HG02885 (cell line): Measurements from ENCODE around the gene SUSD5.

Source experiments
- ATAC-seq: cut with Tn5 transposase; IDR thresholded peaks from one replicate; pipeline ENCODE4 v1.9.1; 2021; ENCODE audit warnings: mild to moderate bottlenecking; ENCODE audit not compliant: unreplicated experiment, poor library complexity

The SUSD5 gene

DNA sequence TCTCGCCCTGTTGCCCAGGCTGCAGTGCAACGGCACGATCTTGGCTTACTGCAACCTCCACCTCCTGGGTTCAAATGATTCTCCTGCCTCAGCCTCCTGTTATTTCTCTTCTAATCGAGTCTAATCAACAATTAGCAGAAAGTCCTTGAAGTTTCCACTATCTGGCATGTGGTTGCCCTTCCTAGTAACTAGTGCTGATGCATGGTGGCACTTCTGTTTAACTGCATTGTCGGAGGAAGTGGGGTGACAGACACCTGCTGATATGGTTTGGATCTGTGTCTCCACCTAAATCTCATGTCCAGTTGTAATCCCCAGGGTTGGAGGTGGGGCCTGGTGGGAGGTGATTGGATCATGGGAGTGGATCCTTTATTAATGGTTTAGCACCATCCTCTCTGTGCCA lies 95.6 kb downstream of the SUSD5 start:
- no peak for ATAC-seq

DNA sequence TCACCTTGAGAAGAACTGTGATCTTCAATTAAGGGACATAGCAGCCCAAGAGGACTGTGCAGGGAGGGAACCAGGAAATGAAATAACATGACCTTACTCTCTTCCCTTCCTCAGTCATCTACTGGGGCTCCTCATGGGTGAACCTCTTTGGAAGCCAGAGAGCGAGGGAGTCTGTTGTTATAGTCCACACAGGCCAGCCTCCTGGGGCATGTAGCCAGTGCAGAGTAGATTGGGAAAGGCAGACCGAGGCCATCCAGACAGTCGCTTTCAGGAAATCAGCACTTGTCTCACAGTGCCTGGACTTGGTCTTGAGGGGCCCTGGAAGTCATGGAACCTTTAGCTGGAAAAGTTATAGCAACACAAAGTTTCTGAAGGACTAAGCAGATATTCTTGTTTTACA lies 98.7 kb downstream of the SUSD5 start:
- ATAC-seq, result no peak

DNA sequence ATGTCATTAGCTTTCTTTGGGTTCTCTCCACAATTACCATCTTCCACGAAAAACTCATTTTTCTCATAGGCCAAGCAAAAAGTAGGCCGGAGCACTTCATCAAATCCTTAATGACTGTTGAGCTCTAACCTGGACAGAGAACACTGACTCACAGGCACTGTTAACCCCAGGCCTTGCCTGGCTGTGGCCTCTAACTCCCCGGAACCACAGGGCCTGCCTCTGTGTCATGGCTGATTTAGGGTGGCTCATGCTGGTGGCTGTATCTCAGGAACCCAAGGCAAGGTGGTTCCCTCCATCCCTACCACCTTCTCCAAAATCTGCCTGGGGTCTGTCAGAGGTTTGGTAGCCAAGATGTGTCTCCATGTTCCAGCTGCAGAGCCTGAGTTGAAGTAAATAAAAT lies 101.1 kb downstream of the SUSD5 start:
- no peak for ATAC-seq

DNA sequence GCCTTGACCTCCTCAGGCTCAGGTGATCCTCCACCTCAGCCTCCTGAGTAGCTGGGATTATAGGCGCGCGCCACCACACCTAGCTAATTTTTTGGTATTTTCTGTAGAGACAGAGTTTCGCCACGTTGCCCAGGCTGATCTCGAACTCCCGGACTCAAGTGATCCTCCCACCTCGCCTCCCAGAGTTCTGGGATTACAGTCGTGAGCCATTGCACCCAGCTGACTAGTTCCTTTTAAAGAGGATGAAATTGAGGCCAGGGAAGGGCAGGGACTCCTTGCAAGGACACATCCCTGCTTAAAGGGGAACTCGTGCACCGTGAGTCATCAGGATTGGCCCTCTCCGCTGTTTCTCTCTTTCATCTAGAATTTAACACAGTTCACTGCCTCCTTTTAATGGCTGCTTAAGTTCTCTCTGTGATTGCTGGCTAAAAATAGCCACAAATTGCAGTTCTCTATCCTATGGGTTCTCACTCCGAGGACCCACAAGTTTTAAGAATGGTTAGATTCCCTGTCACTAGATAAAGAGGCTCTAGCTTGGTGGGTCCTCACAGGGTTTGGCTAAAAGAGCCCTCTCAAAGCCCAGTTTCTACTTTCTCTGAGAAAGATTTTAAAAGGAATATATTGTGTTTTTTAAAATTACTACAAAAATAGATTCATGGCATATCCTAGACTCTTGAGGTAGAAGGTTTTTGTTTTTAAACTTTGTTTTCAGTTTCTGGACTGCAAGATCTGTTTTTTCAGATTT lies 103.4 kb downstream of the SUSD5 start:
- no peak for ATAC-seq

DNA sequence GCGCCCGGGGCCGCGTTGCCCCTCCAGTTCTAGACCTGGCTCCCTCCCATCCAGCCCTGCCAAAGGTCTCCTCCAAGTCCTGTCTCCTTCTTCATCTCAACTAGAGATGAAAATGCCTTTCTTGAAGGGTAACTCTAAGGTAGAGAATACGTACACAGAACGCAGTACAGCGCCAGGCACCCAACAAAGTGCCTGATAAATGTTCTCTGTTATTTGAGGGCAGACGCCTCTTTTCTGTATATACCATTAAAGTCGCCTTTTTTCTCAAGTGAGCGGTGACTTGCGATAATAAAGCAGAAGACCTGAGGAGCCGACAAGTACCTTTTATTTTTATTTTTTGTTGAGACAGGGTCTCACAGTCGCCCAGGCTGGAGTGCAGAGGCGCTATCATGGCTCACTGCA lies 104.0 kb downstream of the SUSD5 start:
- no peak for ATAC-seq

DNA sequence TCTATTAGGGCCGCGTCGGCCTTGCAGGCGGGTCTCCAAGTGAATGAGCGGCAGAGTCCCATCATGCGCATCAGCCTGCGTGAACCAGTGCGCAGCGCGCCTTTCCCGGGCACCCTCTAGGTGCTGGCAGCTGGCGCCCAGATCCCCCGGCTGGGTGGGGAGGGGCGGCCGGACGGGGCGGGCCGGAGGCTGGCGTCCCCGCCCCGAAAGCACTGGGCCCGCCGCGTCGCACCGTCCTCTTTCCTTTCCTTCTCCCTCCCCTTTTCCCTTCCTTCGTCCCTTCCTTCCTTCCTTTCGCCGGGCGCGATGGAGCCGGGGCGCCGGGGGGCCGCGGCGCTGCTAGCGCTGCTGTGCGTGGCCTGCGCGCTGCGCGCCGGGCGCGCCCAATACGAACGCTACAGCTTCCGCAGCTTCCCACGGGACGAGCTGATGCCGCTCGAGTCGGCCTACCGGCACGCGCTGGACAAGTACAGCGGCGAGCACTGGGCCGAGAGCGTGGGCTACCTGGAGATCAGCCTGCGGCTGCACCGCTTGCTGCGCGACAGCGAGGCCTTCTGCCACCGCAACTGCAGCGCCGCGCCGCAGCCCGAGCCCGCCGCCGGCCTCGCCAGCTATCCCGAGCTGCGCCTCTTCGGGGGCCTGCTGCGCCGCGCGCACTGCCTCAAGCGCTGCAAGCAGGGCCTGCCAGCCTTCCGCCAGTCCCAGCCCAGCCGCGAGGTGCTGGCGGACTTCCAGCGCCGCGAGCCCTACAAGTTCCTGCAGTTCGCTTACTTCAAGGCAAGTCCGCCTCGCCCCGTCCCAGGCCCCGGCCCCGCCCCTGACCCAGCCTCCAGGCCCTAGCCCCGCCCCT lies 104.6 kb downstream of the SUSD5 start, which contains the start of gene CRTAP:
Gene CRTAP (plus strand): TSS at position 243 of the 850 bp plus-strand sequence. CDS start 64 bp downstream, at position 307.
- peak; percentile 82 for ATAC-seq

DNA sequence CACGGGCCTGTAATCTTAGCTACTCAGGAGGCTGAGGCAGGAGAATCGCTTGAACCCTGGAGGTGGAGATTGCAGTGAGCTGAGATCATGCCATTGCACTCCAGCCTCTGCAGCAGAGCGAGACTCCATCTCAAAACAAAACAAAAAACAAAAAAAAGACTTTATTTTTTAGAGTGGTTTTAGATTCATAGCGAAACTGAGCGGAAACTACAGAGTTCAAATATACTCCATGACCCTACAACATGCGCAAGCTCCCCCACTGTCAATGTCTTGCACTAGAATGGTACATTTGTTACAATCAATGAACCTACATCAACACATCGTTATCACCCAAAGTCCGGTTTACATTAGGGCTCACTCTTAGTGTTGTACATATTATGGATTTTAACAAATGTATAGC lies 107.0 kb downstream of the SUSD5 start:
- peak; percentile 48 for ATAC-seq

DNA sequence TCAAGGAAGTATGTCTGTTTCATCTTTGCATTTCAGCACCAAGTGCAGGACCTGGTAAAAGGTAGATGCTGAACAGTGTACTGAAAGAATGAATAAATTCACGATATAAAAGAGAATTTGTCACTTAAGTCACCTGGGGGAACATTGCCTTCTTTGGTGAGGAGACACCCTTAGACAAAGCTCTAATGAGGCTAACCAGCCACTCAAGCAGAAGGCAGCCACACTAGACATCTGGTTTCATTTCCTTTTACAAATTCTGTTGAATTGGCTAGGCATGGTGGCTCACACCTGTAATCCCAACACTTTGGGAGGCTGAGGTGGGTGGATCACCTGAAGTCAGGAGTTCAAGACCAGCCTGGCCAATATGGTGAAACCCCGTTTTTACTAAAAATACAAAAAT lies 111.8 kb downstream of the SUSD5 start:
- peak; percentile 37 for ATAC-seq

DNA sequence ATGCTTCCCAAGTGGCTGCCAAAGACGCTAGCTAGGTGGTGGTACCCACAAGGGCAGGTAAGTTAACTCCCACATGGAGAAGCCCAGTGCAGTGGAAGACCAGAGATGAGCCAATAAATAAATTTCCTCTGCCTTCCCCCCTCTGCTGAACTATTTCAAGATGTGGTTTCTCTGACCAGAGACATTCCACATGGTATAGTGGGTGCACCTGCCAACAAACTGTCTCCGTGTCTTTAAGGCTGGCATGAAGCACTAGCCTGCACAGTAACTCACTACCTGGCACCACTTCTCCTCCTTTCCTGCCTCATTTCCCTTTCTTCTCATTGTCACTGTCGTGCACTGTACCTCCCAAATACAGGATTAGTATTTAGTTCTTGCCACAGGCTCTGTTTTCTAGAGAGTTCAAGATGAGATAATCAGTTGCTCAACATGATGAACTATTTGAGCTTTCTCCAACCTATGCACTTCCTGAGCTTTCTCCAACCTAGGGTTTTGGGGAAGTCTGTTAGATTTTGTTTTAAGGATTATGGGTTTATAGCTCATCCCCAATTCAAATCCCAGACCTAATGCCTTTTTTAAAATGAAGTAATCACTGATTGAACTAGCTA lies 113.2 kb downstream of the SUSD5 start:
- ATAC-seq, result no peak

DNA sequence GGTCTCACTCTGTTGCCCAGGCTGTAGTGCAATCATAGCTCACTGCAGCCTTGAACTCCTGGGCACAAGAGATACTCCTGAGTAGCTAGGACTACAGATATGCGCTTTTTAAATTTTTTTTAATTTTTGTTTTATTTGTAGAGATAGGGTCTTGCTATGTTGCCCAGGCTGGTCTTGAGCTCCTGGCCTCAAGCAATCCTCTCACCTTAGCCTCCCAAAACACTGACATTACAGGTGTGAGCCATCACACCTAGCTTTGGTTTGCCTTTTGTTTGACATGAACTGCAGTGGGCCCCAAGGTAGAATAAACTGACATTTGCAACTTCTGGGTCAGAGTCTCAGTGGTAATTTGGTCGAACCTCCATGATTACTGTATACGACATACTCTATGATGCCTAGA lies 113.8 kb downstream of the SUSD5 start:
- no peak for ATAC-seq

DNA sequence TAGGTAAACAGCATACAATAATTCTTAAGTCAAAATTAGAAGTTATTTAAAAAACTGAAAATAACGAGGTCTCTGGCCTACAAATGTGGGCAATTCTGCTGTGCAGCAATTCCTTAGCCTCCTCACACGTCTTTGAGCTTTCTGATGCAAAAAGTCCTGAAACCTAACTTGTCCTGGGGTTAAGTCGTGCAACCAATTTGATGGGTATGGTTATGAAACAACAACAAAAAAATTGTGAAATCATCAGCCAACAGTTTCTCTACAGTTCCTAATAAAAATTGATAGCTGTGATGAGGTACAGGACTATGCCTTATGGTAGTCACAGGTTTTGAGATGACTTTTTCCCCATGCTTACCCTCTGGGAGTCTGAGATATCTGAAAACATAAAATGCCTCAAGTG lies 115.1 kb downstream of the SUSD5 start:
- ATAC-seq, result no peak

DNA sequence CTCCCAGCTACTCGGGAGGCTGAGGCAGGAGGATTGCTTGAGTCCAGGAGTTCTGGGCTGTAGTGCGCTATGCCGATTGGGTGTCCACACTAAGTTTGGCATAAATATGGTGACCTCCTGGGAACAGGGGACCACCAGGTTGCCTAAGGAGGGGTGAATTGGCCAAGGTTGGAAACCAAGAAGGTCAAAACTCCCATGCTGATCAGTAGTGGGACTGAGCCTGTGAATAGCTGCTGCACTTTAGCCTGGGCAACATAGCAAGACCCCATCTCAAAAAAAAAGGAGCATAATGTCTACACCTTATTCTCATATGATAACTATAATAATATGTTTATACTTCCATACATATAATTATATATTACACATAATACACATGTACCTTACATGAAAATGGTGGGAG lies 115.6 kb downstream of the SUSD5 start:
- ATAC-seq, result no peak

DNA sequence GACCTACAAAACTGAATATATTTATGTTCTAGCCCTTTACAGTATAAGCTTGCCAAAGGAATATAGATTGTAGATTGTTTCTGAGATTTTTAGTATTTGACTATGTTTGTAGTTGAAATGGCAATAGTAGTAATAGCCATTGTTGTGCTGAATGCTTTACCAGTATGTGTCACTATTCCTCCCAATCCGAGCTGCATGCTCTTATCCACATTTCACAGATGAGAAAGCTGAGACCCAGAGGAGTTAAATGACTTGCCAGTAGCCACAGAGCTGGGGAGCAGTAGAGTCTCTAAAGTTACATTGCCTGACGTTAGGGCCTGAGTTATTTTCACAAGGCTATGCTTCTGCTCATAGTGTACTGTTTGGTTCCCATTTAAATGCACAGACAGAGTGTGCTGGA lies 118.4 kb downstream of the SUSD5 start:
- ATAC-seq, result no peak
